IPS-18c (cell line): ENCODE measurements around the gene MLKL.

Experiments used
- H3K4me3 ChIP-seq: 2 replicates; pipeline ENCODE4 v1.7.0; 2013; ENCODE audit warnings: low read depth, mild to moderate bottlenecking, low read length, moderate library complexity; ENCODE audit not compliant: insufficient read depth
- H3K9me3 ChIP-seq: one replicate; pipeline ENCODE4 v1.6.1; 2013; ENCODE audit warnings: mild to moderate bottlenecking, low read length, moderate library complexity; ENCODE audit not compliant: control insufficient read depth, insufficient read depth

The MLKL gene

DNA sequence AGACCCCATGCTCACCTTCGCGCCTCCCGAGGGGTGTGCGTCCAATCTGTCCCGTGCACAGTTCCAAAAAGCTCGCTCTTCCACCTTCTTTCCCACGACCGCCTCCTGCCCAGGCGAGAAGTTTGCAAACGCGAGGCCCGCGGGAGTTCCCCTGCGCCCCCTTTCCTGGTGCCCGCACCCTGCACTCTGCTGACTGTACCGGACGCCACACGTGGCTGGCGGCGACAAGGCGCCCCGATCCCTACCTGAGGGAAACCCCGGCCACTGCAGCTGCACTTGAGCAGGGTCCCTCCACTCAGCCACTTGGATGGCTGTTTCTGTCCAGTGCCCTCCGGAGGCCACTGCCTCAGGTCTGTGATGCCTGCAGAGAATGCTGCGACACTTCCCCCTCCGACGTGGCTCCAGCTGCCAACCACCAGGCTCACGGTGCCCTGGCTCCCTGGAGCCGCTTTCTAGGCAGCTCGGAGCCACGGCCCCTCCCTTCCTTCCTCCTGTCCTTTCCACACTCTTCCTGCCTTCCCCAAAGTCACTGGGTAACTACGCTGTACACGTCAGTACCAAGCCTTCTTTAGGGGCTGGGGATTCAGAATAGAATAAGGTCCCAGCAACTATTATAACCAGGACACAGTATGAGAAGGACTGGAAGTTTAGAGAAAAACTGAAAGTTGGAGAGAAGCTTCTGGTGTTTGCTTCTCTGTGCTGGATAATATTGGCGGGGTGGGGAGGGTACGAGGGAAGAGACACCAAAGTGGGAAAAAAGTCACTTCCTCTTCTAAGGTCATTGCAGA is at the start of gene MLKL:
MLKL (minus strand) TSS at position 425 of the 788 bp plus-strand sequence. CDS start 5,105 bp downstream, outside the sequence.
- Histone ChIP-seq H3K4me3 (peak within 1 kb of the TSS; percentile 66), H3K9me3 (no peaks in the 10 kb centered on the region)

DNA sequence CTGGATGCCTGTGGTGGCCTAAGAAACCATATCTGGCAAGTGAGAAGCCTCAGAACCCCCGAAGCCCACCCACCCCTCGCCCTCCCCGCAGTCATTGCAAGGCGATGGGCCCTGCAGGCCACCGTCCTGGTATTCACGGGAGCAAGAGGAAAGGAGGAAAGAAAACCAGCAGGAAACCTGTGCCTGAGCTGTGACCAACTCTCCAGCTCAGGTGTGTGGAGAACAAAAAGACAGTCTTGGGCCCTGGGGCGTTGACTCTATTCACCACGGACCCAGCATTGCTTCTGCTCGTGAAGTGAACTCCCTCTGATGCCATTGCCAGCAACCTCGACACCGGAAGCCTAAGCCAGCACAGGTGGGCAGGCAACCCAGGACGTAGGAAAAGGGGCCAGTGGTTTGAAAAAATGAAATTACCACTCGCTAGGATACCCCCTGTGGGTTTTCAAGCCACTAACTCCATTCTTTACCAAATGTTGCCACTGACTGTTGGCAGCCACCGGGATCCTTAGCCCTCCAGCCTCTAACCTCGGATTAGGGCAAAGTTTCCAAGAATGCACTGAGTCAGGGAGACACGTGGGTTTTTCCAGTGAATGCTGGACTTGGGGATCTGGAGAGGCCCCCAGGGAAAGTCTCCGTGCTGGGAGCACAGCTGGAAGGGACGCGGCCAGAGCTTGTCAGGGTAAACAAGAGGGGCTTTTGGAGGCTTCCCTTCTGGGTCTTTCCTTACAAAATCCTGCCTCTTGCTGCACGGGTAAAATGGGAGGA is 48.8 kb upstream of the MLKL start:
- H3K4me3 ChIP-seq: no peak overlapping the region

DNA sequence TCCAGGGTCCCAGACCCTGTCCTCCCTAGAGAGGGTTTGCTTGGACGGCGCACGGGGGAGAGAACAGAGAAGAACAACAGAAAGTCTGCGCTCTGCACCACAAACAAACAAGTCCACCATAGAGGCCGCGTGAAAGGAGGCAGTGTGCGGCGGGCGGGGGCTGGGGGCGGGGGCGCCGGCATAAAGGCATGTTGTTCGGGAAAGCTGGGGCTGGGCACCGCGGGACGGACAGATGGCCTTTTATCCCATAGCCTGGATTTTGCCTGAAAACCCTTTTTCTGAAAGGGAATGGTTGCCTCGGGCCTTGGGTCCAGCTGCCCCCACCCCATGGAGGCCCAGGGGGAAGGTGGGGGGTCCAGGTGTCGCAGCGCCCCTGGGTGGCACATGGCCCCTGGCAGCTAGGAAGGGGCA is 48.0 kb upstream of the MLKL start:
- H3K9me3 ChIP-seq: no peaks in the 10 kb centered on the region
- no peak overlapping the region for H3K4me3 ChIP-seq

More for the DNA sequence above, 48.8 kb upstream of the MLKL start:
- no peaks in the 10 kb centered on the region for H3K9me3 ChIP-seq

DNA sequence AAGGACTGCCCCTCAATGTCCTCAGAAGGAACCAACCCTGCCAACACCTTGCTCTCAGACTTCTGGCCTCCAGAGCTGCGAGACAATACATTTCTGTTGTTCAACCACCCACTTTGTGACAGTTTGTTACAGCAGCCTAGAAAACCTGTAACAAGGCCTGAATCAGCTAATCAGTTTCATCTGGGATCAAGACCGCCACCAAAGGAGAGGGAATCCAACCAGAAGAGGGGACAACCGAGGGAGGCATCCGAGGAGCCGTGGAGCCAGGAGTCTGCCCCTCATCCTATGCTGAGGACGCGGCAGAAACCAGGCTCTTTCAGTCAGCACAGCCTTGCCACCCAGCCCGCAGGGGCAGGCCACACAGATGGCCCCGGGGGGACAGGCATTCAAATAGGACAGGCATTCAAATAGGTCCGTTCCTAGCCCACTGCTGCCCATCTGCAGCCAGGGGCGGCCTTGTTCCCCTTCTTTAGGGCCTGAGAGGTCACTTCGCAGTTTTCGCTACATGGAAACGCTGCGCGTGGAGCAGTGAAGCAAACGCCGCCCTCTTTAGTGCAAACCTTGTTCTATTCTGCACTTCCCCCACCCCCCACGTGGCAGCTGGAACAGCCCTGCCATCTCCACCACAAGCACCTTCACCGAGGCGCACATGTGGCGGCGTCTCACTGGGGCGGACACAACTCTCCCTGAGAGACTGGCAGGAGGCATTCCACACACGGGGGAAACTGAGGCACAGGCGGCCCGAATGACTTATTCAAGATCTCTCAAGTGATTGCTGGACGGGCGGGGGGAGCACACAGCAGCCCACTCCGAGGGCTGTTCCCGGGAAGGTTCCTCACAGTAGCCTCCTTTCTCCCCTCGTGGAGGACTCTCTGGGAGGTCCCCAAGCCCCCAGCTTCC is 47.3 kb upstream of the MLKL start:
- no peak overlapping the region for H3K4me3 ChIP-seq

DNA sequence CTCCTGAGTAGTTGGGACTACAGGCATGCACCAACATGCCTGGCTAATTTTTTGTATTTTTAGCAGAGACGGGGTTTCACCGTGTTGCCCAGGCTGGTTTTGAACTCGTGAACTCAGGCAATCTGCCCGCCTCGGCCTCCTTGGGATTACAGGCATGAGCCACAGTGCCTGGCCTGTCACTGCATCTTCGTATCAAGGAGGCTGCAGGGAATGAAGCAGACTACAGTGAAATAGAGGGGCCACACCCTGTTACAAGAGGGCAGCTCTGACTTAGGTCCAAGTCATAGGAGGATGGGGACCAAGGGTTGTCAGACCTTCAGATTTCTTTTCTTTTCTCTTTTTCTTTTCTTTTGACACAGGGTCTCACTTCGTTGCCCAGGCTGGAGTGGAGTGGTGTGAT is 45.3 kb upstream of the MLKL start:
- no peaks in the 10 kb centered on the region for H3K9me3 ChIP-seq
- no peak overlapping the region for H3K4me3 ChIP-seq

More for the DNA sequence above, 47.3 kb upstream of the MLKL start:
- no peaks in the 10 kb centered on the region for H3K9me3 ChIP-seq

DNA sequence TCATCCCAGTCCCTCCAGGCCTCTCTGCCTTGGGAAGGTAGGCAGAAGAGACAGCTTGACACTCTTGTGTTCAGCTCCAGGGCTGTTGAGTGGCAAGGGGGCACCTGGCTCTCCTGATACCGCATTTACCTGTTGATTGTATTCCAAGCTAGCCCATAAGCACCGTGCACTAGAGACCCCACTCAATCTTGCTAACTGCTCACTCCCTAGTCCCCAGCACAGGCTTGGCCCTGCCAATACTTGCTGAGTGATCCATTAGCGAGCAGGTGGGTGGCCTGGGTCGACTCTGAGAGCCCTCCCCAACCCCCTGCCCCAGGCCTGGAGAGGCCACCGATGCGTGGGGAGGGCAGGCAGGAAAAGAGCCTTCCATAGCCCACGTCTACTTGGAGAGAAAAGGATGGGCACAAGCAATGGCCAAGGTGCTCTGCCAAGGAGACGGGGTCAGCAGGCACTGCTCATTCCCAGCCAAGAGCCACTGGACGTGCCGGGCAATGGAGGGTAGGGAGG is 44.5 kb upstream of the MLKL start:
- Histone ChIP-seq H3K9me3 (no peaks in the 10 kb centered on the region), H3K4me3 (no peak overlapping the region; the same call in 1 of the 2 replicates)

DNA sequence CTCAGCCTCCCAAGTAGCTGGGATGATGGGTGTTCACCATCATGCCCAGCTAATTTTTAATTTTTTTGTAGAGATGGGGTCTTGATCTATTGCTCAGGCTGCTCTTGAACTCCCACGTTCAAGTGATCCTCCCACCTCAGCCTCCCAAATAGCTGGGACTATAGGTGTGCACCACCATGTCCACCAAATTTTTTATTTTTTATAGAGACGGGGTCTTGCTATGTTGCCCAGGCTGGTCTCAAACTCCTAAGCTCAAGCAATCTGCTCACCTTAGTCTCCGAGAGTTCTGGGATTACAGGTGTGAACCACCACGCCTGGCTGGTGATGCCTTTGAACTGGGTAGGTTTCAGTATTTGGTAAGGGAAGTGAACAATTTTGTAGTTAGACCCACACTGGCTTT is 43.9 kb upstream of the MLKL start:
- H3K9me3 ChIP-seq: no peaks in the 10 kb centered on the region
- no peak overlapping the region for H3K4me3 ChIP-seq

DNA sequence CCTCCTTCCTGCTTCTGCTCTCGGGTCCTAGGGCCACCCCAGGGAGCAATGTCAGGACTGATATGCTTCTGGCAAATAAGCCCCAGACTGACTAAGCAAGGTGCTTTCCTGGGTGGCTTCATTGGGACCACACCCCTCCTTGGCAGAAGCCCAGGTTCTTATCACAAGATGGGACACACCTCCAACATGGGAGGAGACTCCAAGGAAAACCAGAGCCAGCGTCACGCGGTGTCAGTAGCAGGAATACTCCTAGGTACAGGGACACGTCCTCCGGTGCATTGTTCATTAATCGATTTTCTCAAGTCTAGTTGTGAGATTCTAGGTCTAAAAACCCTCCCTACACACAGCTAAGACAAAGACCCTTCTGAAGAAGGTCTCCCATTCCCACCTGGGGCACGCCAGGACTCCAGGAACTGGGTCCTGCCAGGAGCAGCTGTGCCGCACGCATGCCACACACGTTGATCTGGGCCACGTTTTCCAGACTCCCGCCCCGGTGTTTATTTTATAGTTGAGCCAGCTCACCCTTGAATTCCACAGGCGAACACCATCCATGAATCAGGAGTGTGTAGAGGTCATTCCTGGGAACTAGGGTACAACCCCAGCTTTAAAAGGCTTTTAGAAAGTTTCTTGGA is 43.1 kb upstream of the MLKL start:
- no peak overlapping the region for H3K4me3 ChIP-seq

DNA sequence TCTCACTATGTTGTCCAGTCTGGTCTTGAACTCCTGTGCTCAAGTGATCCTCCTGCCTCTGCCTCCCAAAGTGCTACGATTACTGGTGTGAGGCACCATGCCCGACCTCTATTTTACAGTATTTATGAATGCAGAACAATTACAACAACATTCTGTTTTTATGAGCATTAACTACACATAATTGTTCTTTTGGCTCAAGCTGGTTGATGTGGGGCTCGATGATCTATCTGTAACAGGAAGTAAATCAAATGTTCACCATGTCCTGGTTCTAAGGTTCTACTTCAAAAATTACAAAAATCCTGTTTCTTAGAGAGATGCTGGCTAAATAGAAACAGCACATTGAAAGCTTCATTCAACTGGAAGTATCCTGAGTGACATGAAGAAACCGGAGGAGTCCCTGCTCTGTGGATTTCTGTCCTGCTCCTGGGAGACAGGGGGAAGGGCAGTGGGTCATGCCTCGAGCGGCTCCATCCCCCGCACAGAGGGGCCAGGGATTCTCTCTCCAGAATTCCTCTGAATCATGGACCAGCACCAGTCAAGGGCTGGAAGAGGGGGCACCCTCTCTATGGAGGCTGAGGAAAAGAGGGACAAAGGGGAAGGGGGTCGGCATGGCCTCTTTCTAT is 42.5 kb upstream of the MLKL start:
- H3K4me3 ChIP-seq: no peak overlapping the region
- H3K9me3 ChIP-seq: no peaks in the 10 kb centered on the region

More for the DNA sequence above, 43.1 kb upstream of the MLKL start:
- no peaks in the 10 kb centered on the region for H3K9me3 ChIP-seq

DNA sequence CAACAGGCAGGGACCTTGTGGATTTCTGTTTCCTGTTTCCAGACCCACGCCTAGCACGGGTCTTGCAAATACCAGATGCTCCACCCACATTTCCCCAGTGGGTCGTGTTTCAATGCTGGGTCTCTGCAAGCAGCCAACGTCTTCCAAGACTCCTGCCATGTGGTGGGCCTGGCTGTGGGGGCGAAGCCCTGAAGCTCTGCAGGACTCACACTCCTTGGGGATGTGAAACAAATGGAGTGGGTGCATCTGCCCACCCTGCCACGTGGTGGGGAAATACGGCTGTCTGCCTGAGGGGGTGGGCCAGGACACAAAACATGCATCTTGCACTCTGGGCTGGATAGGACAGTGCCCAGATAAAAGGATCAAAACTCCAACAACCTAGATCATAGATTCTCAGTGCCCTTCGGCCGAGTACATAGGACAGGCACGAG is 41.4 kb upstream of the MLKL start:
- Histone ChIP-seq H3K9me3 (no peaks in the 10 kb centered on the region), H3K4me3 (no peak overlapping the region)

DNA sequence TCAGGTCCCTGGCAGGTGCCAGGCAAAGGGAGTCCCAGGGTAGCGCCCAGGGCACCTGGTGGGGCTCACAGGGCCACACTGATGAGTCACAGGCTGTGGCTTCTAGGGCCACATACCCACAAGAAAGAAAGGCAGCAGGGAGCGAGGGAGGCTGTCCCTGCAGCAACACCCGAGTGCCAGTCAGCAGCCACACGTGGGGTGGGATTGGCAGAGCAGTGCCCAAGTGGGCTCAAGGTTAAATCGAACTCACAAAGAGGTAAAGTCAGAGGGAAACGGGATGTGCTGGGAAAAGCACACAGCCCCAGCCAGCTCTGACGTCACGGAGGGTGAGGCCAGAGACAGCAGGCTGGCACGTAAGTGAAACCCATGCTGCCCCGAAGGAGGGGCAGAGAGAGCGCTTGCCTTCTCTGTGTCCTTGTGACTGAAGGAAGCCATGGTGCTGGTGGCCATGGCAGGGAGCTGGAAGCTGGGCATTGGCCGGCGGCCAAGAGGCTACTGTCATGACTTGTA is 40.2 kb upstream of the MLKL start:
- H3K9me3 ChIP-seq: no peaks in the 10 kb centered on the region
- no peak overlapping the region for H3K4me3 ChIP-seq

DNA sequence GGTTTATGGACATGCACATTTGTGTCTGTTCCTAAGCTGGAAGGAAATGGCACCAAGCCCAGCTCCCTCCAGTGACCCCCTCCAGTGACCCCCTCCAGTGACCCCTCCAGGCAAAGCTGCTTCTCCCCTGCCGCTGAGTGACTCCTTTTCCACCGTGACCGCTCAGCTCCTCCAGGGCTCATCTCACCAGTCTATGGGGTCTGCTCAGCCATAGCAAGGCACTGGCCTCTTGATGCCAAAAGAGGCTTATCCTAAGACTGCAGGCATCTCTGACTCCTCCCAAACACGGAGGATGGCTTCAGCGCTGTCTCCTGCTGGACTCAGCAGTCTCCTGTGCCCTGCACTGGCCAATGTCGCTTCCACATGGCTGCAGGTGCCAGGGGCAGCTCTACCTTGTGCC is 38.6 kb upstream of the MLKL start:
- Histone ChIP-seq H3K9me3 (no peaks in the 10 kb centered on the region), H3K4me3 (no peak overlapping the region)

DNA sequence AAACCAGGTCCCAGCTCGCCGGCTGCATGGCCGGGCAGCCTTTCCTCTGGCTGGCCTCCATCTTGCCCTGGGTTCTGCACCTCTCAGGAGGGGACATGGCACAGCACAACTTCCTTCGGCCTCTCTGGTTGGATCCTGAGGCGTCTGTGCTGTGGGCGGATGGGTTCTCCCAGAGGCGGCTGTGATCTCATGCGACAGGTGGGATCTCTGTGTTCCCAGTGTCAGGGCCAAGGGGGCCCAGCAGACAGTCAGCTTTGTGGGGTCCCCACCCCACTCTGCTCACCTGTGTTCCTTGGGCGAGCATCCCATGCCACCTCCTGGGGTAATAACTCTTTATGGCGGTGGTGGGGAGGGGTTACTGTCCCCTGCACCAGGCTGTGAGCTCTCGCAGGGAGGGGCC is 38.2 kb upstream of the MLKL start:
- Histone ChIP-seq H3K9me3 (no peaks in the 10 kb centered on the region), H3K4me3 (no peak overlapping the region)

DNA sequence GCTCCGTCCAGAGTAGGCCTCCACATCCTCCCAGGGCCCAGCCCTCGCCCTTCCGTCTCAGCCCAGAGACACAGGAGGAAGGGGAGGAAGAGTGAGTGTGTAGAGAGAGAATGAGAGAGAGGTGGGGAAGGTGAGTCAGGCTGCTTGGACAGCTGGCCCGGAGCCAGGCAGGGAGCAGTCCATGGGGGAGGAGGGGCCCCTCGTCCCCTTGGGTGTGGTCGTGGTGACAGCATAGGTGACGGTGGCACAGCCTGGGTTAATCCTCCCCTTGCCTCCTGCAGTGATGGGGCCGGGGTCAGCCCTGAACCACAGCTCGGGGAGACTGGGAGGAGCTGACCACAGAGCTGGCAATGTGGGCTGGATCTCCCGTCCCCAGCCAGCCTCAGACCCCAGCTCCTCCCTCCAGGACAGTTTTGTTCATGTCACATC is 37.5 kb upstream of the MLKL start:
- Histone ChIP-seq H3K9me3 (no peaks in the 10 kb centered on the region), H3K4me3 (no peak overlapping the region)

DNA sequence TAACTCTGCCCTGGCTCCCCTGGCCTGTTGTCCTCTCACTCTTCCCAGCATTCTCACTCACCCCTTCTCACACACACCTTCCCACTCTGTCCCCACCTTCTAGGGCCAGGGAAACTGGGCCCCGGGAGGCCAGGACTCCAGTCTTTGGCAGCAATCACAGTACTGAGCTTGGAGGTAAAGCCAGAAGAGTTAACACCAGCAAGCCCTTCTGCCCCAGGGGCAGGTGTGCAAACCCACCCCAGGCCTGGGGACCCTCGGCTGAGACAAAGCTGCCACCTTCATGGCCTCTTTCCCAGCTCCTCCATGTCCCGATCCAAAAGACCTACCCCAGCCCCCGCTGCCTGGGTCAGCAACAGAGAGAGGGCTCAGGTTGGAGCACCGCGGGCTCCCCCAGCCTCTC is 36.9 kb upstream of the MLKL start:
- H3K4me3 ChIP-seq: no peak overlapping the region
- H3K9me3 ChIP-seq: no peaks in the 10 kb centered on the region

DNA sequence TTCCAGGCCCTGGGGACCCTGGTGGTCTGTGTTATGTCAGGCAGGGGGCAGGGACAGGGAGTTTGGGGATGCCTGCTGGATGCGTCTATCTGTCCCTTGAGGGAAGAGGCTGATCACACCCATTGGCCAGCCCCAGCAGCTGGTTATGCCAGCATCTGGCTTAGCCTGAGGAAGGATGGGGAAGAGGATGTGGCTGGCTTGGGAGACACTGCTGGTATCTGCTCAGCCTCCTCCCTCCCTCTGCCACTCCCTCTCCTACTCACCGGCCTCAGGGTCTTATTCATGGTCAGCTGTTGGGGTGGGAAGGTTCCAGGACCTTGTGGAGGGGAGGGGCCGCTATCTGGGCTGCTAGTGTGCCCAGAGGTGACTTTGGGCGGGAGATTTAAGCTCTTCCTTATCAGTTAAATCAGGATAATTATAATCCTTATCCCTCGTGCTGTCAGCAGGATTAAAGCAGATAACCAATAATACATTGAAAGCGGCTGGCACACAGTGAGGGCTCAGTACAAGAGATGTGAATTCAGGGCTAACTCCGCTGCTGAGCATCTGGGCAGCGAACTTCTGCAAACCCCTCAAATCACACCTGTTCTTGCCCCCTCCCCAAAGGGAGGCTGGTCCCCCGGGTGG is 36.0 kb upstream of the MLKL start:
- H3K4me3 ChIP-seq: no peak overlapping the region
- no peaks in the 10 kb centered on the region for H3K9me3 ChIP-seq
